Endometrial microvascular endothelial cells (primary cell): ENCODE results near the gene BMP2K. TPM values are rescaled to one million over a fixed set of nuclear protein-coding genes. Genes with fewer than 3 reads are reported as not detected.
"Not testable (repeated sequence)": the region's sequence is repeated elsewhere in the genome, so short reads cannot be mapped to it uniquely, and the experiment has no call there.

Experiments used
- in situ Hi-C: cut with HindIII; loops from 2 replicates; pipeline ENCODE4 v1.10.0; 2017; ENCODE audit warnings: low sequenced_read_pairs, low pct_unique_long_range_greater_than_20kb; ENCODE audit errors: inconsistent ontology term
- total RNA-seq: library from RNA; depleted of rRNA; stranded (reverse); fragments of >200 nt; gene quantifications from one replicate; pipeline ENCODE4 v1.2.3, GENCODE V29; 2015; ENCODE audit errors: inconsistent ontology term

Gene BMP2K
- total RNA-seq, 1 donor from 2014 or later: 26.7 TPM

- in situ Hi-C loops: no loop called here
Observed at GRCh38 chr4:78781924-78782323, 5.8 kb downstream of the BMP2K start.

GRCh38 chr4:78784236-78784865 is 8.2 kb downstream of the BMP2K start:
- in situ Hi-C loops: no loop called here

GRCh38 chr4:78787392-78788006 is 11.3 kb downstream of the BMP2K start:
- in situ Hi-C loops: no loop called here

GRCh38 chr4:78788007-78788889 is 12.1 kb downstream of the BMP2K start:
- in situ Hi-C loops: no loop called here

- in situ Hi-C loops: not testable (repeated sequence)
Observed at GRCh38 chr4:78795594-78796416, 19.7 kb downstream of the BMP2K start.

- in situ Hi-C loops: no loop called here
Observed at GRCh38 chr4:78796526-78796925, 20.4 kb downstream of the BMP2K start.

- in situ Hi-C loops: no loop called here
Observed at GRCh38 chr4:78797777-78798284, 21.7 kb downstream of the BMP2K start.

- in situ Hi-C loops: no loop called here
Observed at GRCh38 chr4:78799551-78800495, 23.7 kb downstream of the BMP2K start.

GRCh38 chr4:78800965-78801364 is 24.8 kb downstream of the BMP2K start:
- in situ Hi-C loops: no loop called here

- in situ Hi-C loops: no loop called here
Observed at GRCh38 chr4:78803983-78804382, 27.8 kb downstream of the BMP2K start.

- in situ Hi-C loops: no loop called here
Observed at GRCh38 chr4:78806943-78807460, 30.9 kb downstream of the BMP2K start.

GRCh38 chr4:78809295-78809694 is 33.1 kb downstream of the BMP2K start:
- in situ Hi-C loops: no loop called here

- in situ Hi-C loops: no loop called here
Observed at GRCh38 chr4:78809928-78810835, 34.0 kb downstream of the BMP2K start.

GRCh38 chr4:78811034-78811433 is 34.9 kb downstream of the BMP2K start:
- in situ Hi-C loops: no loop called here

- in situ Hi-C loops: no loop called here
Observed at GRCh38 chr4:78818530-78819079, 42.5 kb downstream of the BMP2K start.

GRCh38 chr4:78824001-78824400 is 47.9 kb downstream of the BMP2K start:
- in situ Hi-C loops: no loop called here
